ENCODE results near the gene TESMIN. TPM values are rescaled to one million over a fixed set of nuclear protein-coding genes. Genes with fewer than 3 reads are reported as not detected.

Gene TESMIN
- total RNA-seq, 4 donors from 2014 or later: 0.16 to 0.17 TPM; not detected in 2

DNA sequence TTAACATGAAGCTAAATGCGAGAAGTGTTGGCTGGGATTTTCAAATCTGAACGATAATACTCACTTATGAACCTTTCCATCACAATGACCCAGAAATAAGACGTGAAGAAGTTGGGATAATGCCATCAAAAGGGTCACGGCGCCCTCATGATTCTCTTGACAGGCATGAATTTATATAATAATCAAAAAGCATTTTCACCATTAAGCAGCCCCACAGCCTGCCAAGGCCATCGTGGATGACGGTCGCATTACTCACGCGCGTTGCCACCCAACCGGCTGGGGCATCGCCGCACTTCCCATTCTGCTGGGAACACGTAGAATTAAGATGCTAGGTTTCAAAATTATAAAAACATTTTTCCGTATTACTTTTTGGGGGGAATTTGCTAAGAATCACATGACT is 85.9 kb downstream of the TESMIN start:
- Histone ChIP-seq H3K4me3 (no peak overlapping the region), H3K27ac (no peak overlapping the region), H3K4me1 (no peaks in the 10 kb centered on the region), H3K27me3 (peaks cover 9 to 27% (median 11%) of the 10 kb centered on the region in 3 donors), H3K36me3 (no peaks in the 10 kb centered on the region), H3K9me3 (no peaks in the 10 kb centered on the region)
- DNase-seq: no peak
- no peak for ATAC-seq
- TF ChIP-seq CTCF (IDR thresholded peaks at IDR 0.05 in 4 of 5, conservative IDR thresholded peaks at IDR 0.05 in 1 of 5) (no peak), POLR2A (IDR thresholded peaks at IDR 0.05) (no peak)
- intact Hi-C loops (cut with DNase I; ENCODE audit: low total_unique reads) (no loop called here), in situ Hi-C loops (cut with MboI; ENCODE audit: low sequenced_read_pairs in 4 of 4) (no loop called here)

DNA sequence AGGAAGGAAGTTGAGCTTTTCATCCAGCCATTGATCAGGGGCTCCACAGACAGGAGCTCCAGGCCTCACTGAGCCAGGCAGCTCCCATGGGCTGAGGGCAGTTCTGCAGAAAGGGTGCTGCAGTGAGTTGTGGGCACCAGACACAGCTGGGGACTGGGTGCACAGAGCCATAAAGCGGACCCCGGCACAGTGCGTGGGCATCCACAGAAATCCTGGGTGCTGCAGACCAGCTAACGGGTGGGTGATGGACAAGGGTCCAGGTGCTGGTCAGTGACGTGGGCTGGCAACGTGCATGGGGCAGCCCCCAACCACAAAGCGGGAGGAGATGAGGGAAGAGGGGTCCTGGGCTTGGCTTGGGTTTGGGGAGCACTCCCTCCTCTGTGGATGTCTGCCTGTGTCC is 86.4 kb downstream of the TESMIN start:
- no peak for ATAC-seq
- H3K27ac ChIP-seq: no peak overlapping the region
- no peaks in the 10 kb centered on the region for H3K36me3 ChIP-seq
- H3K9me3 ChIP-seq: no peaks in the 10 kb centered on the region
- H3K4me1 ChIP-seq: no peaks in the 10 kb centered on the region
- no peak overlapping the region for H3K4me3 ChIP-seq
- intact Hi-C loops (cut with DNase I; ENCODE audit: low total_unique reads) (no loop called here), in situ Hi-C loops (cut with MboI; ENCODE audit: low sequenced_read_pairs in 4 of 4) (no loop called here)
- H3K27me3 ChIP-seq: peaks cover 9 to 27% (median 11%) of the 10 kb centered on the region in 3 donors
- no peak for TF ChIP-seq POLR2A (IDR thresholded peaks at IDR 0.05)
- no peak for TF ChIP-seq CTCF (IDR thresholded peaks at IDR 0.05 in 4 of 5, conservative IDR thresholded peaks at IDR 0.05 in 1 of 5)
- no peak for DNase-seq

GRCh38 chr11:68664141-68664540 is 87.2 kb downstream of the TESMIN start:
- Histone ChIP-seq H3K9me3 (no peaks in the 10 kb centered on the region), H3K36me3 (no peaks in the 10 kb centered on the region), H3K27me3 (peaks cover 9 to 27% (median 11%) of the 10 kb centered on the region in 3 donors), H3K4me1 (peaks cover 4% of the 10 kb centered on the region in 2 donors), H3K27ac (no peak overlapping the region), H3K4me3 (no peak overlapping the region)
- no peak for DNase-seq
- in situ Hi-C loops (cut with MboI; ENCODE audit: low sequenced_read_pairs in 4 of 4): no loop called here
- ATAC-seq: no peak
- TF ChIP-seq POLR2A (IDR thresholded peaks at IDR 0.05): no peak
- TF ChIP-seq CTCF (IDR thresholded peaks at IDR 0.05 in 4 of 5, conservative IDR thresholded peaks at IDR 0.05 in 1 of 5): no peak
- intact Hi-C loops (cut with DNase I; ENCODE audit: low total_unique reads): no loop called here

GRCh38 chr11:68663482-68664010 is 87.8 kb downstream of the TESMIN start:
- Histone ChIP-seq H3K36me3 (no peaks in the 10 kb centered on the region), H3K27ac (no peak overlapping the region), H3K4me1 (peaks cover 4% of the 10 kb centered on the region in 2 donors), H3K4me3 (no peak overlapping the region), H3K9me3 (no peaks in the 10 kb centered on the region), H3K27me3 (peaks cover 9 to 27% (median 11%) of the 10 kb centered on the region in 3 donors)
- in situ Hi-C loops (cut with MboI; ENCODE audit: low sequenced_read_pairs in 4 of 4): no loop called here
- ATAC-seq (no peak), DNase-seq (no peak)
- TF ChIP-seq CTCF (IDR thresholded peaks at IDR 0.05 in 4 of 5, conservative IDR thresholded peaks at IDR 0.05 in 1 of 5) (no peak), POLR2A (IDR thresholded peaks at IDR 0.05) (no peak)
- intact Hi-C loops (cut with DNase I; ENCODE audit: low total_unique reads): no loop called here
